Panc1 (cell line): ENCODE measurements around the gene UTP14A.

ENCODE experiments used
- POLR2AphosphoS5 ChIP-seq: IDR thresholded peaks from 2 replicates; pipeline ENCODE4 v1.6.1; 2012; ENCODE audit warnings: mild to moderate bottlenecking, low read depth, low read length, moderate library complexity
- TF ChIP-seq, protein P1 (sequence below): fragments of 450-650 bp; IDR thresholded peaks from 2 replicates; pipeline ENCODE4 v1.5.1; 2017; ENCODE audit warnings: mild to moderate bottlenecking

DNA sequence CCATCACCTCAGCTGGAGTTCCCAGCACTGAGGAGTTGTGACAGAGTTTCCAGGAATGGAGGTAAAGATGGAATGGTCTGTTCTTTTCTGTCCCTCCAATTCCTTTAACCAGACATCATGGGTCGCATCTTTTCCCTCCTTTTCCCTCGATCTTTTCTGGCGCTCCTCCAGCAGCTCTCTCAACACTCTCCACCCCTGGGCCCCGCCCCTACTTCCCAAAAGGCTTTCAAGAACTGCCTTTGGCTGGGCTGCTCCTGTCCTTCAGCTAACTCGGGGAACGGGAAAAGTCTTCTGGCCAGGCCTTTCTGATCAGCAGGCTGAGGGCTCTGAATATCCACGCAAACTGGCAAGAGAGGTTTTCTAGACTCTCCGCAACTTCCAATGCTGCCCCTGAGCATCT is 34.0 kb downstream of the UTP14A start:
- TF ChIP-seq, protein P1, sequence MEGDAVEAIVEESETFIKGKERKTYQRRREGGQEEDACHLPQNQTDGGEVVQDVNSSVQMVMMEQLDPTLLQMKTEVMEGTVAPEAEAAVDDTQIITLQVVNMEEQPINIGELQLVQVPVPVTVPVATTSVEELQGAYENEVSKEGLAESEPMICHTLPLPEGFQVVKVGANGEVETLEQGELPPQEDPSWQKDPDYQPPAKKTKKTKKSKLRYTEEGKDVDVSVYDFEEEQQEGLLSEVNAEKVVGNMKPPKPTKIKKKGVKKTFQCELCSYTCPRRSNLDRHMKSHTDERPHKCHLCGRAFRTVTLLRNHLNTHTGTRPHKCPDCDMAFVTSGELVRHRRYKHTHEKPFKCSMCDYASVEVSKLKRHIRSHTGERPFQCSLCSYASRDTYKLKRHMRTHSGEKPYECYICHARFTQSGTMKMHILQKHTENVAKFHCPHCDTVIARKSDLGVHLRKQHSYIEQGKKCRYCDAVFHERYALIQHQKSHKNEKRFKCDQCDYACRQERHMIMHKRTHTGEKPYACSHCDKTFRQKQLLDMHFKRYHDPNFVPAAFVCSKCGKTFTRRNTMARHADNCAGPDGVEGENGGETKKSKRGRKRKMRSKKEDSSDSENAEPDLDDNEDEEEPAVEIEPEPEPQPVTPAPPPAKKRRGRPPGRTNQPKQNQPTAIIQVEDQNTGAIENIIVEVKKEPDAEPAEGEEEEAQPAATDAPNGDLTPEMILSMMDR: no peak
- no peak for TF ChIP-seq POLR2AphosphoS5
